Endothelial cell (in vitro differentiated cells): Measurements from ENCODE around the gene ITPK1. TPM values are rescaled to one million over a fixed set of nuclear protein-coding genes. Genes with fewer than 3 reads are reported as not detected.

Source experiments
- DNase-seq: peaks from one replicate; pipeline ENCODE4 v3.0.0; 2021; ENCODE audit warnings: low spot score
- H3K27ac Mint-ChIP-seq: one replicate; pipeline ENCODE4 v1.8.0; 2021; ENCODE audit warnings: mixed read lengths, inconsistent platforms; ENCODE audit not compliant: unreplicated experiment
- H3K27me3 Mint-ChIP-seq: one replicate; pipeline ENCODE4 v1.8.0; 2021; ENCODE audit warnings: mild to moderate bottlenecking, moderate library complexity, mixed read lengths, inconsistent platforms; ENCODE audit not compliant: unreplicated experiment
- H3K36me3 Mint-ChIP-seq: one replicate; pipeline ENCODE4 v1.8.0; 2021; ENCODE audit warnings: mild to moderate bottlenecking, low read depth, mixed read lengths, inconsistent platforms; ENCODE audit not compliant: unreplicated experiment
- H3K4me1 Mint-ChIP-seq: one replicate; pipeline ENCODE4 v1.8.0; 2021; ENCODE audit warnings: mild to moderate bottlenecking, mixed read lengths, inconsistent platforms; ENCODE audit not compliant: unreplicated experiment
- H3K4me3 Mint-ChIP-seq: one replicate; pipeline ENCODE4 v1.8.0; 2021; ENCODE audit warnings: mild to moderate bottlenecking, mixed read lengths, inconsistent platforms; ENCODE audit not compliant: unreplicated experiment
- H3K9me3 Mint-ChIP-seq: one replicate; pipeline ENCODE4 v1.8.0; 2021; ENCODE audit warnings: mixed read lengths, inconsistent platforms; ENCODE audit not compliant: unreplicated experiment
- CTCF ChIP-seq: fragments of 200-600 bp; sonication (generic); IDR thresholded peaks from one replicate; pipeline ENCODE4 v1.5.0; 2021; ENCODE audit warnings: antibody characterized with exemption; ENCODE audit not compliant: unreplicated experiment
- total RNA-seq: library from RNA; stranded (reverse); fragmentation: NEBNext Ultra II Directional; extraction: Animal tissue kit (Norgen Biotek cat#: 25700); gene quantifications from one replicate; pipeline ENCODE4 v1.2.1, GENCODE V29; 2021; ENCODE audit not compliant: unreplicated experiment

Gene ITPK1
- total RNA-seq, 1 donor from 2014 or later: 39.2 TPM

GRCh38 chr14:92914087-92914656 is 201.6 kb downstream of the ITPK1 start:
- Mint-ChIP-seq H3K36me3 (no peaks in the 10 kb centered on the region), H3K27ac (no peak overlapping the region), H3K9me3 (no peaks in the 10 kb centered on the region), H3K4me1 (no peaks in the 10 kb centered on the region), H3K27me3 (peaks cover 3% of the 10 kb centered on the region), H3K4me3 (no peak overlapping the region)
- DNase-seq: peak; percentile 30
- TF ChIP-seq CTCF: no peak

DNA sequence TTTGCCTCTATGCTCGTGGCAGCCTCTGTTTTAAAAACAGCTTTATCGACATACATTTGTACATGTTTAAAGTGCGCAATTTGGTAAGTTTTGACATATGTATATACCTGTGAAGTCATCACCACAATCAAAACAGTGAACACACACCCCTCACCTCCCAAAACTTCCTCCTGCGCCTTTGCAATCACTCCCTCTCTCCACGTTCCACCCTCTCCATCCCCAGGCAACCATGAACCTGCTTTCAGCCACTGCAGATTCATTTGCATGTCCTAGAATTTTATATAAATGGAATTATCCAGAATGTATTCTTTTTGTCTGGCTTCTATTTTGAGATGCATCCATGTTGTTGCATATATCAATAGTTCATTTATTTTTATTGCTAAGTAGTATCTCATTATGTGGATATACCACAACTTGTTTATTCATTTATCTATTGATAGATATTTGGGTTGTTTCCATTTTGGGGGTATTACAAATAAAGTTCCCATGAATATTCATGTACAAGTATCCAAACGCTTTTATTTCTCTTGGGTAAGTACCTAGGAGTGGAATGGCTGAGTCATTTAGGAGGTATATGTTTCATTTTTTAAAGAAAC is 208.3 kb downstream of the ITPK1 start:
- no peak for TF ChIP-seq CTCF
- Mint-ChIP-seq H3K9me3 (no peaks in the 10 kb centered on the region), H3K27me3 (peaks cover 8% of the 10 kb centered on the region), H3K4me1 (no peaks in the 10 kb centered on the region), H3K4me3 (no peak overlapping the region), H3K36me3 (no peaks in the 10 kb centered on the region), H3K27ac (no peak overlapping the region)
- DNase-seq: no peak

GRCh38 chr14:92906823-92907222 is 208.9 kb downstream of the ITPK1 start:
- Mint-ChIP-seq H3K27me3 (peaks cover 10% of the 10 kb centered on the region), H3K4me1 (no peaks in the 10 kb centered on the region), H3K9me3 (no peaks in the 10 kb centered on the region), H3K36me3 (no peaks in the 10 kb centered on the region), H3K27ac (no peak overlapping the region), H3K4me3 (no peak overlapping the region)
- TF ChIP-seq CTCF: no peak
- DNase-seq: no peak

- H3K36me3 Mint-ChIP-seq: no peaks in the 10 kb centered on the region
- no peaks in the 10 kb centered on the region for H3K4me1 Mint-ChIP-seq
- H3K9me3 Mint-ChIP-seq: no peaks in the 10 kb centered on the region
- no peak for TF ChIP-seq CTCF
- no peak overlapping the region for H3K27ac Mint-ChIP-seq
- H3K27me3 Mint-ChIP-seq: peaks cover 10% of the 10 kb centered on the region
- no peak for DNase-seq
- H3K4me3 Mint-ChIP-seq: no peak overlapping the region
These were observed 209.3 kb downstream of the ITPK1 start for GRCh38 chr14:92906420-92906819.

DNA sequence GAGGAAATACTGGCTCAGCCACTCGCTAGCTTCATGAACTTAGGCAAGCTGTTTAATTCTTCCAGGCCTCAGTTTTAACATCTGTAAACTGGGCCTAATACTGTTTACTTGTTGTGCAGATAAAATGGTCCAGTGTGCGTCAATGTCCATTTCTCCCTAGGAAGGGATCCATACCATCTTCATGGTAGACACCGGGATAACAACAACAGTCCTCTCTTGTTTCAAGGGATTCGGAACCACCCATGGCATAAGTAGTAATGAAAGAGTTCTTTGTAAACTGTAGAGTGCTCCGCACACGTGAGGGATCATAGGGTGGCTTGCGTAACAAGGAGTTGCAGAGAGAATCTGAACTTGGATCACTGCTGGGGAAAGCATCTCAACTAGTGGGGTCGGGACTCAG is 210.1 kb downstream of the ITPK1 start:
- no peaks in the 10 kb centered on the region for H3K9me3 Mint-ChIP-seq
- peaks cover 10% of the 10 kb centered on the region for H3K27me3 Mint-ChIP-seq

More for the DNA sequence above, 210.1 kb downstream of the ITPK1 start:
- H3K27ac Mint-ChIP-seq: no peak overlapping the region
- TF ChIP-seq CTCF: no peak
- no peak for DNase-seq
- H3K36me3 Mint-ChIP-seq: no peaks in the 10 kb centered on the region
- H3K4me1 Mint-ChIP-seq: no peaks in the 10 kb centered on the region
- H3K4me3 Mint-ChIP-seq: no peak overlapping the region
